ENCODE data around the gene NCBP1. TPM values are rescaled to one million over a fixed set of nuclear protein-coding genes. Genes with fewer than 3 reads are reported as not detected.

NCBP1 gene
- total RNA-seq, 1 experiment from 2014 or later: 64.8 TPM

GRCh38 chr9:97623946-97624345 lies 9.7 kb upstream of the NCBP1 start:
- no peak for DNase-seq (ENCODE audit: low read depth)

- DNase-seq (ENCODE audit: low read depth): no peak
Observed at GRCh38 chr9:97625620-97626019, 8.0 kb upstream of the NCBP1 start.

GRCh38 chr9:97627624-97628023 lies 6.0 kb upstream of the NCBP1 start:
- no peak for DNase-seq (ENCODE audit: low read depth)

GRCh38 chr9:97628668-97629067 lies 5.0 kb upstream of the NCBP1 start:
- DNase-seq (ENCODE audit: low read depth): no peak

- DNase-seq (ENCODE audit: low read depth): no peak
Observed at GRCh38 chr9:97629156-97629555, 4.5 kb upstream of the NCBP1 start.

GRCh38 chr9:97630591-97630990 lies 3.0 kb upstream of the NCBP1 start:
- DNase-seq (ENCODE audit: low read depth): no peak

GRCh38 chr9:97632248-97632984 lies 1.2 kb upstream of the NCBP1 start:
- DNase-seq (ENCODE audit: low read depth): peak; percentile 76

GRCh38 chr9:97633859-97634490 lies 354 bp downstream of the NCBP1 start:
- no peak for DNase-seq (ENCODE audit: low read depth)

GRCh38 chr9:97635026-97635425 lies 1.4 kb downstream of the NCBP1 start:
- no peak for DNase-seq (ENCODE audit: low read depth)

- DNase-seq (ENCODE audit: low read depth): no peak
Observed at GRCh38 chr9:97636903-97637302, 3.3 kb downstream of the NCBP1 start.

GRCh38 chr9:97638666-97639065 lies 5.0 kb downstream of the NCBP1 start:
- DNase-seq (ENCODE audit: low read depth): peak; percentile 31

GRCh38 chr9:97640325-97640724 lies 6.7 kb downstream of the NCBP1 start:
- no peak for DNase-seq (ENCODE audit: low read depth)

- no peak for DNase-seq (ENCODE audit: low read depth)
Observed at GRCh38 chr9:97645720-97646119, 12.1 kb downstream of the NCBP1 start.

- no peak for DNase-seq (ENCODE audit: low read depth)
Observed at GRCh38 chr9:97647996-97648395, 14.4 kb downstream of the NCBP1 start.

GRCh38 chr9:97651646-97652045 lies 18.0 kb downstream of the NCBP1 start:
- DNase-seq (ENCODE audit: low read depth): no peak

- no peak for DNase-seq (ENCODE audit: low read depth)
Observed at GRCh38 chr9:97658707-97659106, 25.1 kb downstream of the NCBP1 start.

GRCh38 chr9:97659771-97660170 lies 26.1 kb downstream of the NCBP1 start:
- no peak for DNase-seq (ENCODE audit: low read depth)

GRCh38 chr9:97660340-97660739 lies 26.7 kb downstream of the NCBP1 start:
- no peak for DNase-seq (ENCODE audit: low read depth)

GRCh38 chr9:97660847-97661246 lies 27.2 kb downstream of the NCBP1 start:
- DNase-seq (ENCODE audit: low read depth): no peak

GRCh38 chr9:97665742-97666141 lies 32.1 kb downstream of the NCBP1 start:
- no peak for DNase-seq (ENCODE audit: low read depth)

- DNase-seq (ENCODE audit: low read depth): no peak
Observed at GRCh38 chr9:97666907-97667686, 33.5 kb downstream of the NCBP1 start.

GRCh38 chr9:97668485-97668884 lies 34.9 kb downstream of the NCBP1 start:
- no peak for DNase-seq (ENCODE audit: low read depth)

- DNase-seq (ENCODE audit: low read depth): no peak
Observed at GRCh38 chr9:97670586-97670985, 37.0 kb downstream of the NCBP1 start.

Measured in LHCN-M2 (cell line).